Esophagus squamous epithelium (tissue), 4 donors: ENCODE data around the gene ARVCF.

Experiments used
- POLR2A ChIP-seq, 4 donors: fragments of 450-650 bp; IDR thresholded peaks; one replicate each; pipeline ENCODE4 v1.6.1; 2017; ENCODE audit warnings: antibody characterized with exemption in 4 of 4, mild to moderate bottlenecking in 4 of 4, moderate library complexity in 3 of 4
- TF ChIP-seq, protein P1 (sequence below), 6 experiments: fragments of 450-650 bp in 4 of 6; fragments of 200-600 bp in 2 of 6; sonication (generic) in 2 of 6; IDR thresholded peaks; one replicate each; pipeline ENCODE4 v1.5.1; 2016 to 2019; ENCODE audit warnings: antibody characterized with exemption in 6 of 6, mild to moderate bottlenecking in 4 of 6, moderate library complexity in 4 of 6

DNA sequence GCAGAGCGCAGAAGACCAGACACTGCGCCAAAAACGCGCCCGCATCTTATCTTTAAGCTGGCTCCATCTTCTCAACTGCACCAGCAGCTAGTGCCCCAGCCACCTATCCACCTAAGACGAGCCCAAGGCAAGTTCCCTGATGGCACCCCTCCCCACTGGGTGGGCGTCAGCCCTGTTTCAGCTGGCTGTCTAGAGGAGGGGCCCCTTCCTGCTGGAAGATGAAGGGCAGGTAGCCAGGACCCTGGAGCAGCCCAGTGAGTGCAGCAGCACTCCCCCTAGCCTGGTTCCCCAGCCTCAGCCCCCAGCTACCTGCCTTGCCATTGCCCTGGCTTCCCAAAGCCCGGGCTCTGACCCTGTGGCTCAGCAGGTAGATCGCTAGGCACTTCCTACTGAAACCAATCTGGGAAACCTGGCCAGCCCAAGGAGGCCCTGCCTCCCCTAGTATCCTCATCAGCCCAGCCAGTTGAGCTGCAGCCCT, 28.3 kb downstream of the ARVCF start:
- TF ChIP-seq, protein P1, sequence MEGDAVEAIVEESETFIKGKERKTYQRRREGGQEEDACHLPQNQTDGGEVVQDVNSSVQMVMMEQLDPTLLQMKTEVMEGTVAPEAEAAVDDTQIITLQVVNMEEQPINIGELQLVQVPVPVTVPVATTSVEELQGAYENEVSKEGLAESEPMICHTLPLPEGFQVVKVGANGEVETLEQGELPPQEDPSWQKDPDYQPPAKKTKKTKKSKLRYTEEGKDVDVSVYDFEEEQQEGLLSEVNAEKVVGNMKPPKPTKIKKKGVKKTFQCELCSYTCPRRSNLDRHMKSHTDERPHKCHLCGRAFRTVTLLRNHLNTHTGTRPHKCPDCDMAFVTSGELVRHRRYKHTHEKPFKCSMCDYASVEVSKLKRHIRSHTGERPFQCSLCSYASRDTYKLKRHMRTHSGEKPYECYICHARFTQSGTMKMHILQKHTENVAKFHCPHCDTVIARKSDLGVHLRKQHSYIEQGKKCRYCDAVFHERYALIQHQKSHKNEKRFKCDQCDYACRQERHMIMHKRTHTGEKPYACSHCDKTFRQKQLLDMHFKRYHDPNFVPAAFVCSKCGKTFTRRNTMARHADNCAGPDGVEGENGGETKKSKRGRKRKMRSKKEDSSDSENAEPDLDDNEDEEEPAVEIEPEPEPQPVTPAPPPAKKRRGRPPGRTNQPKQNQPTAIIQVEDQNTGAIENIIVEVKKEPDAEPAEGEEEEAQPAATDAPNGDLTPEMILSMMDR (IDR thresholded peaks at IDR 0.05), result no peak
- TF ChIP-seq POLR2A (IDR thresholded peaks at IDR 0.05), result no peak
